Uterus (tissue), 4 donors: ENCODE measurements around the gene LTBP4. TPM values are rescaled to one million over a fixed set of nuclear protein-coding genes. Genes with fewer than 3 reads are reported as not detected.
A peak's percentile ranks its signal among the peaks of the same experiment; 100 is the strongest.

Experiments used
- DNase-seq, 2 donors: peaks; one replicate each; pipeline ENCODE4 v3.0.0-alpha.2; 2019 to 2020
- H3K27ac ChIP-seq, 2 donors: fragments of 200-600 bp; sonication (generic); 1 replicate in 1 of 2; 2 replicates in 1 of 2; pipeline ENCODE4 v1.5.1; 2016 to 2018
- H3K27me3 ChIP-seq, 2 donors: fragments of 200-600 bp; sonication (generic); one replicate each; pipeline ENCODE4 v1.5.1; 2018 to 2019; ENCODE audit warnings: control low read depth in 1 of 2
- H3K36me3 ChIP-seq, 2 donors: fragments of 200-600 bp; sonication (generic); one replicate each; pipeline ENCODE4 v1.5.1; 2019; ENCODE audit warnings: control low read depth in 1 of 2
- H3K4me1 ChIP-seq, 2 donors: fragments of 200-600 bp; sonication (generic); one replicate each; pipeline ENCODE4 v1.5.1; 2018 to 2019; ENCODE audit warnings: control low read depth in 1 of 2
- H3K4me3 ChIP-seq, 2 donors: fragments of 200-600 bp; sonication (generic); 1 replicate in 1 of 2; 2 replicates in 1 of 2; pipeline ENCODE4 v1.5.1; 2018 to 2019; ENCODE audit warnings: mild to moderate bottlenecking in 1 of 2
- H3K9me3 ChIP-seq, 2 donors: fragments of 200-600 bp; sonication (generic); one replicate each; pipeline ENCODE4 v1.5.1; 2019; ENCODE audit warnings: control low read depth in 1 of 2
- POLR2A ChIP-seq, 2 donors: fragments of 450-650 bp; IDR thresholded peaks; one replicate each; pipeline ENCODE4 v1.6.1; 2016; ENCODE audit warnings: antibody characterized with exemption in 2 of 2, mild to moderate bottlenecking in 1 of 2, moderate library complexity in 1 of 2
- intact Hi-C: fragments of 100-400 bp; cut with DNase I; formaldehyde crosslinking; loops from one replicate; pipeline ENCODE4 v1.15.1; 2023; ENCODE audit warnings: low total_unique reads
- total RNA-seq, 4 donors: library from RNA; depleted of rRNA in 3 of 4; stranded (reverse); fragments of >200 nt in 3 of 4; gene quantifications; one replicate each; pipeline versions ENCODE4 v1.1.0 to v1.2.4, GENCODE V29; 2014 to 2023
- TF ChIP-seq, protein P1 (sequence below), 4 experiments: fragments of 200-600 bp in 2 of 4; fragments of 450-650 bp in 2 of 4; sonication (generic) in 2 of 4; IDR thresholded peaks; one replicate each; pipeline ENCODE4 v1.5.1; 2016 to 2019; ENCODE audit warnings: antibody characterized with exemption in 4 of 4, mild to moderate bottlenecking in 2 of 4, moderate library complexity in 1 of 4
- donor health status: DM: yes; HTN: yes; CAD: no.

LTBP4 gene
- total RNA-seq, 4 donors from 2014 or later, result 163 to 1,000 (median 501) TPM

DNA sequence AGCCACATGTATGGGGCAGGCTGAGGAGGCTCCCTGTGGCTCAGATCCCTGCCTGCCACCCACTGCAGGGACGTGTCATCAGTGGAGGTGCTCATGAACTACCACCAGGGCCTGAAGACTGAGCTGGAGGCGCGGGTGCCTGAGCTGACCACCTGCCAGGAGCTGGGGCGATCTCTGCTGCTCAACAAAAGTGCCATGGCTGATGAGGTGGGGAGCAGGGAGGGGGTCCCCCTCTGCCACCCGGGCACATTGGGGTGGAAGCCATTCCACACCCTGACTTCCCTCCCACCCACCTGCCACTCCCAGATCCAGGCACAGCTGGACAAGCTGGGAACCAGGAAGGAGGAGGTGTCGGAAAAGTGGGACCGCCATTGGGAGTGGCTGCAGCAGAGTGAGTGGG is 35.8 kb upstream of the LTBP4 start:
- H3K4me3 ChIP-seq, result no peak overlapping the region
- TF ChIP-seq POLR2A (IDR thresholded peaks at IDR 0.05), result no peak
- TF ChIP-seq, protein P1, sequence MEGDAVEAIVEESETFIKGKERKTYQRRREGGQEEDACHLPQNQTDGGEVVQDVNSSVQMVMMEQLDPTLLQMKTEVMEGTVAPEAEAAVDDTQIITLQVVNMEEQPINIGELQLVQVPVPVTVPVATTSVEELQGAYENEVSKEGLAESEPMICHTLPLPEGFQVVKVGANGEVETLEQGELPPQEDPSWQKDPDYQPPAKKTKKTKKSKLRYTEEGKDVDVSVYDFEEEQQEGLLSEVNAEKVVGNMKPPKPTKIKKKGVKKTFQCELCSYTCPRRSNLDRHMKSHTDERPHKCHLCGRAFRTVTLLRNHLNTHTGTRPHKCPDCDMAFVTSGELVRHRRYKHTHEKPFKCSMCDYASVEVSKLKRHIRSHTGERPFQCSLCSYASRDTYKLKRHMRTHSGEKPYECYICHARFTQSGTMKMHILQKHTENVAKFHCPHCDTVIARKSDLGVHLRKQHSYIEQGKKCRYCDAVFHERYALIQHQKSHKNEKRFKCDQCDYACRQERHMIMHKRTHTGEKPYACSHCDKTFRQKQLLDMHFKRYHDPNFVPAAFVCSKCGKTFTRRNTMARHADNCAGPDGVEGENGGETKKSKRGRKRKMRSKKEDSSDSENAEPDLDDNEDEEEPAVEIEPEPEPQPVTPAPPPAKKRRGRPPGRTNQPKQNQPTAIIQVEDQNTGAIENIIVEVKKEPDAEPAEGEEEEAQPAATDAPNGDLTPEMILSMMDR (IDR thresholded peaks at IDR 0.05), result no peak
- intact Hi-C loops, result no loop called here
- no peaks in the 10 kb centered on the region for H3K36me3 ChIP-seq
- H3K27me3 ChIP-seq, result no peaks in the 10 kb centered on the region
- DNase-seq, result no peak
- H3K4me1 ChIP-seq, result peaks cover 0 to 6% of the 10 kb centered on the region in 2 donors
- no peaks in the 10 kb centered on the region for H3K9me3 ChIP-seq
- H3K27ac ChIP-seq, result no peak overlapping the region

DNA sequence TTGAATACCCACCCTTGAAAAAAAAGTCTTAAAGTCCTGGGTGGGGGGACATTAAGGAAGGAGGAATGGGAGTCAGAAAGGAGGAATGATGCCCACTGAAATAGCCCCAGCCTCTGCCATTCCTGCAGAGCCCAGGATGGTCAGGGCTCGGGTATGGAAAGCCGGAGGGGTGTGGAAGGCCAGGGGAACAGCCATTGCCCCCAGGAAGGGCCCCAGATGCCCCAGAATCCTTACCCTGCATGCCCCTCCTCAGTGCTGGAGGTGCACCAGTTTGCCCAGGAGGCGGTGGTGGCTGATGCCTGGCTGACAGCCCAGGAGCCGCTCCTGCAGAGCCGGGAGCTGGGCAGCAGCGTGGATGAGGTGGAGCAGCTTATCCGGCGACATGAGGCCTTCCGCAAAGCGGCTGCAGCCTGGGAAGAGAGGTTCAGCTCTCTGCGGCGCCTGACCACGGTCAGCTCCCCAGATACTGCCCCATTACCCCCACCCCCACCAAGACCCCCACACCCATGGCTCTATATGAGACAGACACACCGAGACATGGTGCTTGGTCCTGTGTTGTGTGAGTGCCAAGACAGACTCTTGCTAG is 35.2 kb upstream of the LTBP4 start:
- DNase-seq, result no peak
- Histone ChIP-seq H3K4me3 (no peak overlapping the region), H3K4me1 (peaks cover 0 to 6% of the 10 kb centered on the region in 2 donors), H3K27ac (no peak overlapping the region), H3K36me3 (no peaks in the 10 kb centered on the region), H3K9me3 (no peaks in the 10 kb centered on the region), H3K27me3 (no peaks in the 10 kb centered on the region)
- intact Hi-C loops, result no loop called here
- TF ChIP-seq POLR2A (IDR thresholded peaks at IDR 0.05), result no peak
- TF ChIP-seq, protein P1 (IDR thresholded peaks at IDR 0.05), result no peak

DNA sequence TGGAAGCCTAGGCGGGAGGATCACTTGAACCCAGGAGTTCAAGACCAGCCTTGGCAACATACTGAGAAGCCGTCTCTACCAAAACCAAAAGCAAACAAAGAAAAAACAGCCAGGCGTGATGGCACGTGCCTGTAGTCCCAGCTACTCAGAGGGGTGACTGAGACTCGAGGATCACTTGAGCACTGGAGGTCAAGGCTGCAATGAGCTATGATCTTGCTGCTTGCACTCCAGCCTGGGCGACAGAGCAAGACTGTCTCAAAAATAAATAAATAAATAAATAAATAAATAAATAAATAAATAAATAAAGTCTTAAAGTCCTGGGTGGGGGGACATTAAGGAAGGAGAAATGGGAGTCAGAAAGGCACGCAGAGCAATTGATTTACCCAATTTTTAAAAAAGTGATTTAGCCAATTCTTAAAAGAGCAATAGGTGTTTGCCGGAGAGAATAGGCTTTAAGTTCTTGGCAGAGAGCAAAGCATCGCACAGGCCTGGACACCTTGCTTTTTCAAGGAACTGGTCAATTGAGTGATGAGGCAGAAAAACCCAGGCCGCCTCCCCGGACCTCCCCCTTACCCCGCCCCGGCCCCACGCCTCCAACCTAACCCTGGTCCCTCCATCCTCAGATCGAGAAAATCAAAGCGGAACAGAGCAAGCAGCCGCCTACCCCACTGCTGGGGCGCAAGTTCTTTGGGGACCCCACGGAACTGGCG is 34.0 kb upstream of the LTBP4 start:
- intact Hi-C loops, result no loop called here
- no peaks in the 10 kb centered on the region for H3K27me3 ChIP-seq
- no peaks in the 10 kb centered on the region for H3K9me3 ChIP-seq
- no peak overlapping the region for H3K27ac ChIP-seq
- peak overlapping the region in 1 of 2 donors; percentile 9 for H3K4me3 ChIP-seq
- H3K36me3 ChIP-seq, result no peaks in the 10 kb centered on the region
- TF ChIP-seq, protein P1 (IDR thresholded peaks at IDR 0.05), result no peak
- no peak for TF ChIP-seq POLR2A (IDR thresholded peaks at IDR 0.05)
- peaks cover 0 to 6% of the 10 kb centered on the region in 2 donors for H3K4me1 ChIP-seq
- no peak for DNase-seq

DNA sequence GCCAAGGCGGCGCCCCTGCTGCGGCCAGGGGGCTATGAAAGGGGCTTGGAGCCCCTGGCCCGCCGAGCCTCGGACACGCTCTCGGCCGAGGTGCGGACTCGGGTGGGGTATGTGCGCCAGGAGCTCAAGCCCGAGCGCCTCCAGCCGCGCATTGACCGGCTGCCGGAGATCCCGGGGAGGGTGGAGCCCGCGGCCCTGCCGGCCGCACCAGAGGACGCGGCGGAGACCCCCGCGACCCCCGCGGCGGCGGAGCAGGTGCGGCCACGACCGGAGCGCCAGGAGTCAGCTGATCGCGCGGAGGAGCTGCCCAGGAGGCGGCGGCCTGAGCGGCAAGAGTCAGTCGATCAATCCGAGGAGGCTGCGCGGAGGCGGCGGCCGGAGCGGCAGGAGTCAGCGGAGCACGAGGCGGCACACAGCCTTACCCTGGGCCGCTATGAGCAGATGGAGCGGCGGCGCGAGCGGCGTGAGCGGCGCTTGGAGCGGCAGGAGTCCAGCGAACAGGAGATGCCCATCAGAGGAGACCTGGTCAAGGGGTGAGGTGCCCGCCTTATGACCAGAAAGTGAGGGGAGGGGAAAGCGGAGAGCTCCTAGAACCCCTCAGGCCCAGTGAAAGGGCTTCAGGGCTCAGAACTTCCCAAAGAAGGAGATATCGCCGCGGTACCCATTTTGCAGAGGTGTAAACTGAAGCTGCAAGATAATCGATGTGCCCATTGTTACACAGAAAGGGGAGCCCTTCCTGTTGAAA is 33.2 kb upstream of the LTBP4 start:
- no peak for DNase-seq
- Histone ChIP-seq H3K9me3 (no peaks in the 10 kb centered on the region), H3K4me1 (peaks cover 0 to 6% of the 10 kb centered on the region in 2 donors), H3K27ac (no peak overlapping the region), H3K27me3 (no peaks in the 10 kb centered on the region), H3K4me3 (peak overlapping the region in 1 of 2 donors; percentile 9), H3K36me3 (no peaks in the 10 kb centered on the region)
- intact Hi-C loops, result no loop called here
- TF ChIP-seq, protein P1 (IDR thresholded peaks at IDR 0.05), result no peak
- TF ChIP-seq POLR2A (IDR thresholded peaks at IDR 0.05), result no peak
